ENCODE data around the gene PAM.

DNA sequence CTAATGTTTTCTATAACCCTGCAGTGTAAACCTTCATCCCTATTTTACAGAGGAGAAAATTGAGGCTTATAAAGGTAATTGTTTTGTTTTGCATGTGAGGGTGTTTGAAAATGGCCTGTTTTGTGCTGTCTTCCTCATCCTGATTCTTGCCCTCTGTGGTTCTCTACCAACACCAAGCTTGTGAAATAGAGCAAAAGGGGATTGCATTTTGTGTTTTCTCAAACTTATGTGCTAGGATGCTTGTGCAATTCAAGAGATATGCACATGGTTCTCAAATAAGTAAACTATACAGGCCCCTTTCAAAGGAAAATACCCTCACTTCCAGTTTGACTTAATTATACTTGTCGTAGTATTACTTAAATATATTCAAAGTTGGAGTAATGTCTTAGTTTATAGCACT is 17.2 kb downstream of the PAM start:
- TF ChIP-seq, protein P1, sequence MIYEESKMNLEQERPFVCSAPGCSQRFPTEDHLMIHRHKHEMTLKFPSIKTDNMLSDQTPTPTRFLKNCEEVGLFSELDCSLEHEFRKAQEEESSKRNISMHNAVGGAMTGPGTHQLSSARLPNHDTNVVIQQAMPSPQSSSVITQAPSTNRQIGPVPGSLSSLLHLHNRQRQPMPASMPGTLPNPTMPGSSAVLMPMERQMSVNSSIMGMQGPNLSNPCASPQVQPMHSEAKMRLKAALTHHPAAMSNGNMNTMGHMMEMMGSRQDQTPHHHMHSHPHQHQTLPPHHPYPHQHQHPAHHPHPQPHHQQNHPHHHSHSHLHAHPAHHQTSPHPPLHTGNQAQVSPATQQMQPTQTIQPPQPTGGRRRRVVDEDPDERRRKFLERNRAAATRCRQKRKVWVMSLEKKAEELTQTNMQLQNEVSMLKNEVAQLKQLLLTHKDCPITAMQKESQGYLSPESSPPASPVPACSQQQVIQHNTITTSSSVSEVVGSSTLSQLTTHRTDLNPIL (CRISPR knock-in tag; IDR thresholded peaks at IDR 0.05; ENCODE audit: low read depth): no peak
- TF ChIP-seq CSRNP3 (CRISPR knock-in tag; IDR thresholded peaks at IDR 0.05) (no peak), ZNF8 (CRISPR knock-in tag; IDR thresholded peaks at IDR 0.05) (no peak), BACH2 (CRISPR knock-in tag; IDR thresholded peaks at IDR 0.05; ENCODE audit: borderline replicate concordance) (no peak), ISL1 (CRISPR knock-in tag; IDR thresholded peaks at IDR 0.05) (no peak), OSR1 (CRISPR knock-in tag; IDR thresholded peaks at IDR 0.05) (no peak), GLIS3 (CRISPR knock-in tag; IDR thresholded peaks at IDR 0.05) (no peak), ARNTL (CRISPR knock-in tag; IDR thresholded peaks at IDR 0.05; ENCODE audit: borderline replicate concordance, low read depth) (no peak), CSDC2 (CRISPR knock-in tag; IDR thresholded peaks at IDR 0.05) (no peak), ZFP30 (CRISPR knock-in tag; IDR thresholded peaks at IDR 0.05) (no peak)
- TF ChIP-seq, protein P2, sequence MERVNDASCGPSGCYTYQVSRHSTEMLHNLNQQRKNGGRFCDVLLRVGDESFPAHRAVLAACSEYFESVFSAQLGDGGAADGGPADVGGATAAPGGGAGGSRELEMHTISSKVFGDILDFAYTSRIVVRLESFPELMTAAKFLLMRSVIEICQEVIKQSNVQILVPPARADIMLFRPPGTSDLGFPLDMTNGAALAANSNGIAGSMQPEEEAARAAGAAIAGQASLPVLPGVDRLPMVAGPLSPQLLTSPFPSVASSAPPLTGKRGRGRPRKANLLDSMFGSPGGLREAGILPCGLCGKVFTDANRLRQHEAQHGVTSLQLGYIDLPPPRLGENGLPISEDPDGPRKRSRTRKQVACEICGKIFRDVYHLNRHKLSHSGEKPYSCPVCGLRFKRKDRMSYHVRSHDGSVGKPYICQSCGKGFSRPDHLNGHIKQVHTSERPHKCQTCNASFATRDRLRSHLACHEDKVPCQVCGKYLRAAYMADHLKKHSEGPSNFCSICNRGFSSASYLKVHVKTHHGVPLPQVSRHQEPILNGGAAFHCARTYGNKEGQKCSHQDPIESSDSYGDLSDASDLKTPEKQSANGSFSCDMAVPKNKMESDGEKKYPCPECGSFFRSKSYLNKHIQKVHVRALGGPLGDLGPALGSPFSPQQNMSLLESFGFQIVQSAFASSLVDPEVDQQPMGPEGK (CRISPR knock-in tag; IDR thresholded peaks at IDR 0.05; ENCODE audit: borderline replicate concordance): no peak
- TF ChIP-seq, protein P3, sequence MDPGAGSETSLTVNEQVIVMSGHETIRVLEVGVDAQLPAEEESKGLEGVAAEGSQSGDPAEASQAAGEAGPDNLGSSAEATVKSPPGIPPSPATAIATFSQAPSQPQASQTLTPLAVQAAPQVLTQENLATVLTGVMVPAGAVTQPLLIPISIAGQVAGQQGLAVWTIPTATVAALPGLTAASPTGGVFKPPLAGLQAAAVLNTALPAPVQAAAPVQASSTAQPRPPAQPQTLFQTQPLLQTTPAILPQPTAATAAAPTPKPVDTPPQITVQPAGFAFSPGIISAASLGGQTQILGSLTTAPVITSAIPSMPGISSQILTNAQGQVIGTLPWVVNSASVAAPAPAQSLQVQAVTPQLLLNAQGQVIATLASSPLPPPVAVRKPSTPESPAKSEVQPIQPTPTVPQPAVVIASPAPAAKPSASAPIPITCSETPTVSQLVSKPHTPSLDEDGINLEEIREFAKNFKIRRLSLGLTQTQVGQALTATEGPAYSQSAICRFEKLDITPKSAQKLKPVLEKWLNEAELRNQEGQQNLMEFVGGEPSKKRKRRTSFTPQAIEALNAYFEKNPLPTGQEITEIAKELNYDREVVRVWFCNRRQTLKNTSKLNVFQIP (CRISPR knock-in tag; IDR thresholded peaks at IDR 0.05; ENCODE audit: borderline replicate concordance, low read depth): no peak

Data from SK-N-SH treated with all-trans-retinoic acid at 6 μM for 48 hours (cell line).